Stomach (tissue), 9 donors: ENCODE data around the gene ASH1L. TPM values are rescaled to one million over a fixed set of nuclear protein-coding genes. Genes with fewer than 3 reads are reported as not detected.

Source experiments
- DNase-seq, 2 donors: peaks; one replicate each; pipeline versions ENCODE4 v3.0.0 to v3.0.0-alpha.2; 2013 to 2019
- H3K27ac ChIP-seq, 5 donors: fragments of 200-600 bp in 4 of 5; sonication (generic) in 4 of 5; one replicate each; pipeline ENCODE4 v1.5.1; 2013 to 2019; ENCODE audit warnings: mild to moderate bottlenecking in 1 of 5, moderate library complexity in 1 of 5
- H3K27me3 ChIP-seq, 3 donors: fragments of 200-600 bp; sonication (generic); one replicate each; pipeline ENCODE4 v1.5.1; 2017 to 2019; ENCODE audit warnings: mixed run types in 1 of 3
- H3K36me3 ChIP-seq, 4 donors: fragments of 200-600 bp; sonication (generic); 1 replicate in 3 of 4; 2 replicates in 1 of 4; pipeline ENCODE4 v1.5.1; 2016 to 2019
- H3K4me1 ChIP-seq, 4 donors: fragments of 200-600 bp; sonication (generic); one replicate each; pipeline ENCODE4 v1.5.1; 2016 to 2019
- H3K4me3 ChIP-seq, 4 donors: fragments of 200-600 bp; sonication (generic) in 3 of 4; one replicate each; pipeline ENCODE4 v1.5.1; 2016 to 2019; ENCODE audit warnings: mild to moderate bottlenecking in 1 of 4
- H3K9me3 ChIP-seq, 4 donors: fragments of 200-600 bp; sonication (generic); one replicate each; pipeline ENCODE4 v1.5.1; 2016 to 2019
- EP300 ChIP-seq: sonication (generic); formaldehyde crosslinking; IDR thresholded peaks from one replicate; pipeline ENCODE4 v1.6.1; 2017; ENCODE audit warnings: antibody characterized with exemption
- POLR2A ChIP-seq, 4 donors: fragments of 450-650 bp; IDR thresholded peaks; one replicate each; pipeline ENCODE4 v1.6.1; 2016; ENCODE audit warnings: antibody characterized with exemption in 4 of 4, control low read depth in 2 of 4, mild to moderate bottlenecking in 1 of 4, moderate library complexity in 1 of 4
- POLR2AphosphoS5 ChIP-seq, 3 donors: sonication (generic); formaldehyde crosslinking; IDR thresholded peaks; one replicate each; pipeline ENCODE4 v1.6.1; 2016; ENCODE audit warnings: antibody characterized with exemption in 3 of 3
- WGBS, 5 donors: extraction: QIAGEN DNeasy Blood & Tissue Kit in 3 of 5; methylation state at CpG; one replicate each; pipeline versions ENCODE4 v1.1.5 to v1.1.7; 2013 to 2018; 5-methylcytosine and 5-hydroxymethylcytosine counted together
- intact Hi-C: fragments of 100-400 bp; cut with DNase I; formaldehyde crosslinking; loops from one replicate; pipeline ENCODE4 v1.15.1; 2023; ENCODE audit warnings: low total_unique reads
- polyA plus RNA-seq, 3 donors: library from polyadenylated mRNA; stranded (reverse); fragments of 200-250 nt; gene quantifications; one replicate each; pipeline ENCODE4 v1.2.3, GENCODE V29; 2013
- total RNA-seq, 5 donors: library from RNA; depleted of rRNA; stranded (reverse); fragments of >200 nt; gene quantifications; one replicate each; pipeline versions ENCODE4 v1.1.0 to v1.2.3, GENCODE V29; 2014 to 2016
- TF ChIP-seq, protein P1 (sequence below), 7 experiments: fragments of 450-650 bp in 4 of 7; fragments of 200-600 bp in 3 of 7; sonication (generic) in 3 of 7; IDR thresholded peaks; one replicate each; pipeline ENCODE4 v1.5.1; 2016 to 2019; ENCODE audit warnings: antibody characterized with exemption in 7 of 7, control low read depth in 2 of 7, mild to moderate bottlenecking in 1 of 7
- donor health status: healthy with polysubstance abuse.
- donor health status: Bipolar disorder and iron deficiency.
- donor health status: healthy.

ASH1L gene
- total and polyA plus RNA-seq, 8 donors = 3.0 to 69.4 (median 34.3) TPM

DNA sequence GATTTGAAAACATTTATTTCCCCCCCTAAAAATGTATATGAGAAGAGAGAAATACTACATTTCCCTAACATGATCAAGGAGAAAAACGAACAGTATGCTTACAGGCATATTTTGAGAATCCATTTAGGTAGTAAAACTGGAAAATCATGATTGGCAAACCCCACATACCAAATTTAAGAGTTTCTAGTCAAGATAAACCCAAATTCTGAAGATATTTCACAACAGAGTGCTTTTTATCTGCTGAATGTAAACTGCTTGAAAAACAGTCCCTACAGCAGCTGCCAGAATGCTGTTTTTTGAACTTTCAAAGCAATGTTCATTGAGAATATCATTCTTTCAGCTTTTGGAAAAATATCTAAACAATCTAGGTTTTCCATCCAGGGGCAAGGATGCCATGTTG is 31.0 kb downstream of the ASH1L start:
- Histone ChIP-seq H3K4me1 (peaks cover 6 to 80% (median 38%) of the 10 kb centered on the region in 4 donors), H3K9me3 (no peaks in the 10 kb centered on the region), H3K36me3 (no peaks in the 10 kb centered on the region), H3K27ac (peak overlapping the region in 1 of 5 donors; percentile 26), H3K4me3 (no peak overlapping the region), H3K27me3 (no peaks in the 10 kb centered on the region)
- 36 to 62% (median 40%) methylated on average over 1 of the region's 1 CpG for WGBS, 5 donors
- TF ChIP-seq POLR2AphosphoS5 (IDR thresholded peaks at IDR 0.05) (no peak), EP300 (no peak), POLR2A (IDR thresholded peaks at IDR 0.05) (no peak)
- TF ChIP-seq, protein P1, sequence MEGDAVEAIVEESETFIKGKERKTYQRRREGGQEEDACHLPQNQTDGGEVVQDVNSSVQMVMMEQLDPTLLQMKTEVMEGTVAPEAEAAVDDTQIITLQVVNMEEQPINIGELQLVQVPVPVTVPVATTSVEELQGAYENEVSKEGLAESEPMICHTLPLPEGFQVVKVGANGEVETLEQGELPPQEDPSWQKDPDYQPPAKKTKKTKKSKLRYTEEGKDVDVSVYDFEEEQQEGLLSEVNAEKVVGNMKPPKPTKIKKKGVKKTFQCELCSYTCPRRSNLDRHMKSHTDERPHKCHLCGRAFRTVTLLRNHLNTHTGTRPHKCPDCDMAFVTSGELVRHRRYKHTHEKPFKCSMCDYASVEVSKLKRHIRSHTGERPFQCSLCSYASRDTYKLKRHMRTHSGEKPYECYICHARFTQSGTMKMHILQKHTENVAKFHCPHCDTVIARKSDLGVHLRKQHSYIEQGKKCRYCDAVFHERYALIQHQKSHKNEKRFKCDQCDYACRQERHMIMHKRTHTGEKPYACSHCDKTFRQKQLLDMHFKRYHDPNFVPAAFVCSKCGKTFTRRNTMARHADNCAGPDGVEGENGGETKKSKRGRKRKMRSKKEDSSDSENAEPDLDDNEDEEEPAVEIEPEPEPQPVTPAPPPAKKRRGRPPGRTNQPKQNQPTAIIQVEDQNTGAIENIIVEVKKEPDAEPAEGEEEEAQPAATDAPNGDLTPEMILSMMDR (IDR thresholded peaks at IDR 0.05) = no peak
- no peak for DNase-seq
- intact Hi-C loops = no loop called here

DNA sequence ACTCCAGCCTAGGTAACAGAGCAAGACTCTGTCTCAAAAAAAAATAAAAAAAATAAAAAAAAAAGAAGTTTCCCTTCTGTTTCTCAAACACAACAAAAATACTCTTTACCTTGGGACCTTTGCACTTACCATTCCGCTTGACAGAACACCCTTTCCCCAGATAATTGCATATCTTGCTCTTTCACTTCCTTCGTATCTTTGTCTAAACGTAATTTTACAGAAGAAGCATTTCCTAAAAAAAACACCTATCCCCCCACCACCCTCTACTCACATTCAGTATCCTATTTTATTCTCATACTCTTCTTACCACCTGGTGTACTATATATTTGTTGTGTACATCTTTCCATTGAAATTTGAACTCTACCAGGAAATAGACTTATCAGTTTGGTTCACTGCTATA is 32.7 kb downstream of the ASH1L start:
- Histone ChIP-seq H3K4me3 (no peak overlapping the region), H3K36me3 (no peaks in the 10 kb centered on the region), H3K27ac (no peak overlapping the region), H3K4me1 (peaks cover 3 to 63% (median 29%) of the 10 kb centered on the region in 4 donors), H3K9me3 (no peaks in the 10 kb centered on the region), H3K27me3 (no peaks in the 10 kb centered on the region)
- no peak for TF ChIP-seq POLR2AphosphoS5 (IDR thresholded peaks at IDR 0.05)
- TF ChIP-seq, protein P1 (IDR thresholded peaks at IDR 0.05) = no peak
- intact Hi-C loops = no loop called here
- no peak for DNase-seq
- WGBS, 5 donors = 85 to 90% (median 87%) methylated on average over 3 of the region's 3 CpGs

DNA sequence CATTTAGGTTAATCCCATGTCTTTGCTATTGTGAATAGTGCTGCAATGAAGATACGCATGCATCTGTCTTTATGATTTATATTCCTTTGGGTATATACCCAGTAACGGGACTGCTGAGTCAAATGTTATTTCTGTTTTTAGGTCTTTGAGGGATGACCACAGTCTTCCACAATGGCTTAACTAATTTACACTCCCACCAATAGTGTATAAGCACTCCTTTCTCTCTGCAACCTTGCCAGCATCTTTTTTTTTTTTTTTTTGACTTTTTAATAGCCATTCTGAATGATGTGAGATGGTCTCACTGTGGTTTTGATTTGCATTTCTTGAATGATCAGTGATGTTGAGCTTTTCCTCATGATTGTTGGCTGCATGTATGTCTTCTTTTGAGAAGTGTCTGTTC is 33.5 kb downstream of the ASH1L start:
- no peaks in the 10 kb centered on the region for H3K27me3 ChIP-seq
- H3K9me3 ChIP-seq = no peaks in the 10 kb centered on the region
- 83 to 93% (median 92%) methylated on average over 2 of the region's 2 CpGs for WGBS, 5 donors
- H3K27ac ChIP-seq = no peak overlapping the region
- H3K4me3 ChIP-seq = no peak overlapping the region
- no peaks in the 10 kb centered on the region for H3K36me3 ChIP-seq
- no peak for DNase-seq
- H3K4me1 ChIP-seq = peaks cover 0 to 57% (median 26%) of the 10 kb centered on the region in 4 donors
- intact Hi-C loops = no loop called here
- TF ChIP-seq POLR2A (IDR thresholded peaks at IDR 0.05) = no peak
- TF ChIP-seq, protein P1 (IDR thresholded peaks at IDR 0.05) = no peak
- TF ChIP-seq EP300 = no peak
- no peak for TF ChIP-seq POLR2AphosphoS5 (IDR thresholded peaks at IDR 0.05)

DNA sequence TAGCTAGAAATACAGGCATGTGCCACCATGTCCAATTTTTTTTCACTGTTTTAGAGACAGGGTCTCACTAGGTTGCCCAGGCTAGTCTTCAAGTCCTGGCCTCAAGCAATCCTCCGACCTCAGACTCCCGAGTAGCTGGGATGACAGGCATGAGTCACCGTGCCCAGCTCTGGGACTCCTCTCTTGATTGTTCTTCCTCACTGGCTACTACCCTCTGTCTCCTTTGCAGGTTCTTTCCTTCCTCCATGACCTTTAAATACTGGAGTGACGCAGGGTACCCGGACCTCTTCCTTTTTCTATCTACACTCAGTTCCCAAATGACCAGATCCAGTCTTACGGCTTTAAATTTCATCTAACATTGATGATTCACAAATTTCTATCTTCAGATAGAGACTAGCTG is 34.9 kb downstream of the ASH1L start:
- H3K4me3 ChIP-seq = no peak overlapping the region
- TF ChIP-seq POLR2A (IDR thresholded peaks at IDR 0.05) (no peak), POLR2AphosphoS5 (IDR thresholded peaks at IDR 0.05) (no peak), EP300 (no peak)
- TF ChIP-seq, protein P1 (IDR thresholded peaks at IDR 0.05) = no peak
- intact Hi-C loops = no loop called here

More for the DNA sequence above, 34.9 kb downstream of the ASH1L start:
- Histone ChIP-seq H3K36me3 (no peaks in the 10 kb centered on the region), H3K27ac (no peak overlapping the region), H3K4me1 (peaks cover 0 to 66% (median 32%) of the 10 kb centered on the region in 4 donors), H3K9me3 (no peaks in the 10 kb centered on the region), H3K27me3 (no peaks in the 10 kb centered on the region)
- 74 to 88% (median 86%) methylated on average over 6 of the region's 6 CpGs for WGBS, 5 donors
- DNase-seq = no peak
